NCI-H345 (cell line): ENCODE measurements around the gene PCBP3.
"Not testable (repeated sequence)": the region's sequence is repeated elsewhere in the genome, so short reads cannot be mapped to it uniquely, and the experiment has no call there.

Source experiments
- DNase-seq: peaks from one replicate; lab custom pipeline; 2025; lab: John Stamatoyannopoulos, UW

PCBP3 gene

GRCh38 chr21:45643021-45643980, at the start of gene PCBP3:
TSS of gene PCBP3 (plus strand) at chr21:45643725. CDS start at chr21:45850086, 206,361 bp downstream.
- peak; percentile 98 for DNase-seq

- no peak for DNase-seq
Measured at GRCh38 chr21:45594721-45595489, 48.6 kb upstream of the PCBP3 start.

- no peak for DNase-seq
Measured at GRCh38 chr21:45595574-45596295, 47.8 kb upstream of the PCBP3 start.

GRCh38 chr21:45596704-45597318, 46.7 kb upstream of the PCBP3 start:
- DNase-seq = peak; percentile 73

DNA sequence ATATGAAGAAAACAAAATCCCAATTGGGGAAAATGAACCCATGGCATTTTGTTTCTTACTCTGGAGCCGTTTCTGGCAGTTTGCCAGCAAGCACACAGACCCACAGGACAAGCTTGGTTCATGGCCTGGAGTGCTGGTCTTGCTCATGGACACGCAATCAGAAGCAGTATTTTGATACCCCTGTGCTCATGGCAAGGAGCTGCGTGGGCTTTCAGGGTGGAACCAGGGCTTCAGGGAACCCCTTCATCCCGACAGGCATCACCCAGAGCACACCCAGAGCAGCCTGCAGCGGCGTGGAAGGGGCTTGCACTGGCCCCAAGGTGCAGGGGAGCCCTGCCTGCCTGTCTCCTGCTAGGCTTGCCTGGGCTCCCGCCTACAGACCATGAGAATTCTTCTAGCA, 45.4 kb upstream of the PCBP3 start:
- DNase-seq = no peak

- DNase-seq = no peak
Measured at GRCh38 chr21:45598666-45599065, 44.9 kb upstream of the PCBP3 start.

DNA sequence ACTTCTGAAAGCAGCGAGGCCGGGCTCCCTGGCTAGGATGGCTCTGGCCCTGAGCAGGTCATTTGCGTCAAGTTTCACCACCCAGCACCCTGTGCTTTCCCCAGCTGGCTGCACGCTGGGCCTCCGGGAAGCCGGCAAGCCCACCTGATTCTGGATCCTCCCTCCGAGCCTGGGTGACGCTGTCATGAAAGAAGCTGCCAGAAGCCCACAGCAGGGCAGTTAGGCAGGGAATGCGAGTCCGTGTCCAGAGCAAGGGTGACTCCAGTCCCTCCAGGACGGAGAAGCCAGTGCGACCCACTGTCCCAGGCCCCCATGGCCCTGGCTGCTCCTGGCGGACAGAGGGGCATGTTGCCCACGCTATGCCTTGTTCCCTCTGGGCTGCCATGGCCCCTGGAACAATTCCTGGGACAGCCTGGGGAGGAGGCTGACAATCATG, 44.4 kb upstream of the PCBP3 start:
- no peak for DNase-seq

DNA sequence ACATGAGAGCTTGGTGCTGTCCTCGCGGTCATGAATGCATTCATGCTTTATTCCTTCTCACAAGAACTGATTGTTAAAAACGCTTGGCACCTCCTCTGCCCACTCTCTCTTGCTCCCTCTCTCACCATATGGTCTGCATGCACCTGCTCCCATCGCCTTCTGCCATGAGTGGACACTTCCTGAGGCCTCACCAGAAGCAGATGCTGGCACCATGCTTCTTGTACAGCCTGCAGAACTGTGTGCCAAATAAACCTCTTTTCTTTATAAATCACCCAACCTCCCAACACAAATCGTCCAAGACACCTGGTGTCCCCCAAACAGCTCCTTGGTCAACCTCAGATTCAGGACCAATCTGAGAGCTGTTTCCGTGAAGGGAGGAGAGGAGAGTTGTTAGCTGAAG, 43.3 kb upstream of the PCBP3 start:
- no peak for DNase-seq

- no peak for DNase-seq
Measured at GRCh38 chr21:45601551-45601950, 42.0 kb upstream of the PCBP3 start.

DNA sequence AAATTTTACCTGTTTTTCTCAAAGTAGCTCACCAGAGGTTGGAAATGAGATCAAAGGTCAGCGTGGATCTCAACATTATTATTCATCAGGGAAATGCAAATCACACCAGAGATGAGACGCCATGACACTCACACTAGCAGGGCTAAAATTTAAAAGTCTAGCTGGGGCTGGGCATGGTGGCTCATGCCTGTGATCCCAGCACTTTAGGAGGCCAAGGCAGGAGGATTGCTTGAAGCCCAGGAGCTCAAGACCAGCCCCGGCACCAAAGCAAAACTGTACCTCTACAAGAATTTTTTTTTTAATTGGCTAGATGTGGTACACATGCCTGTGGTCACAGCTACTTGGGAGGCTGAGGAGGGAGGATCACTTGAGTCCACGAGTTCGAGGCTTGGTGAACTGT, 41.4 kb upstream of the PCBP3 start:
- DNase-seq = no peak

GRCh38 chr21:45603481-45603880, 40.0 kb upstream of the PCBP3 start:
- DNase-seq = no peak

DNA sequence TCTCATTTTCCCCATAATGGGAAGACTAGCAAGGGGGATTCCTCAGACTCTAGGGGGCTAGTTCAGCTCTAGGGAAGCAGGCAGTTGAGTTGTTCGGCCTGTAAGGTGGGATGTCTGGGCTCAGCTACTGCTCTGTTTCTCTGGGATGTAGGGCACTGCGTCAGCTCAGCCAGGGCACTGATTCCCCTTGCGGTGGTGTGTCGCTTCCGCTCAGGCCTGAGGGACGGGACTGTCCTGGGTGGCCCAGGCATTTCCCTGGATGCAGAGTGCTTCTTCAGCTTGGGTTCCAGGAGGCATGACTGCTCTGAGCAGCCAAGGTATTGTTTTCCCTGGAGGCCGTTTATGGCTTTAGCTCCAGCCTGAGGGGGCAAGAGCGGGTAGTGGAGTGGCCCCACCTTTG, 38.8 kb upstream of the PCBP3 start:
- not testable (repeated sequence) for DNase-seq

- DNase-seq = no peak
Measured at GRCh38 chr21:45607021-45607908, 36.3 kb upstream of the PCBP3 start.

GRCh38 chr21:45607909-45608295, 35.6 kb upstream of the PCBP3 start:
- no peak for DNase-seq

DNA sequence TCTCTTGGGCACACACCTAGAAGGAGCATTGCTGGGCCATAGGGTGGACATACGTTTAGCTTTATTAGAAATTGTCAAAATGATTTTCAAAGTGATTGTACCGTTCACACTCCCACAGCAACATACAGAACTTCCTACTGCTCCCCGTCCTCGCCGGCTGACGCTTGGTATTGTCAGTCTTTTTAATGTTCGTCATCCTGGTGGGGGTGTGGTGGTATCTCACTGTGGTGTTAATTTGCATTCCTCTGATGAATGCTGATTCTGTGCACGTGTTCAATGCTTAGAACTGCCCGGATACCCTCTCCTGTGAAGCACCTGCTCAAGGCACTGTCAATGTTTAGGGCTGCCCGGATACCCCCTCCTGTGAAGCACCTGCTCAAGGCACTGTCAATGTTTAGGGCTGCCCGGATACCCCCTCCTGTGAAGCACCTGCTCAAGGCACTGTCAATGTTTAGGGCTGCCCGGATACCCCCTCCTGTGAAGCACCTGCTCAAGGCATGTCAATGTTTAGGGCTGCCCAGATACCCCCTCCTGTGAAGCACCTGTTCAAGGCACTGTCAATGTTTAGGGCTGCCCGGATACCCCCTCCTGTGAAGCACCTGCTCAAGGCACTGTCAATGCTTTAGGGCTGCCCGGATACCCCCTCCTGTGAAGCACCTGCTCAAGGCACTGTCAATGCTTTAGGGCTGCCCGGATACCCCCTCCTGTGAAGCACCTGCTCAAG, 34.6 kb upstream of the PCBP3 start:
- DNase-seq = peak; percentile 16

- DNase-seq = peak; percentile 58
Measured at GRCh38 chr21:45609616-45610015, 33.9 kb upstream of the PCBP3 start.

- DNase-seq = no peak
Measured at GRCh38 chr21:45611296-45611695, 32.2 kb upstream of the PCBP3 start.

DNA sequence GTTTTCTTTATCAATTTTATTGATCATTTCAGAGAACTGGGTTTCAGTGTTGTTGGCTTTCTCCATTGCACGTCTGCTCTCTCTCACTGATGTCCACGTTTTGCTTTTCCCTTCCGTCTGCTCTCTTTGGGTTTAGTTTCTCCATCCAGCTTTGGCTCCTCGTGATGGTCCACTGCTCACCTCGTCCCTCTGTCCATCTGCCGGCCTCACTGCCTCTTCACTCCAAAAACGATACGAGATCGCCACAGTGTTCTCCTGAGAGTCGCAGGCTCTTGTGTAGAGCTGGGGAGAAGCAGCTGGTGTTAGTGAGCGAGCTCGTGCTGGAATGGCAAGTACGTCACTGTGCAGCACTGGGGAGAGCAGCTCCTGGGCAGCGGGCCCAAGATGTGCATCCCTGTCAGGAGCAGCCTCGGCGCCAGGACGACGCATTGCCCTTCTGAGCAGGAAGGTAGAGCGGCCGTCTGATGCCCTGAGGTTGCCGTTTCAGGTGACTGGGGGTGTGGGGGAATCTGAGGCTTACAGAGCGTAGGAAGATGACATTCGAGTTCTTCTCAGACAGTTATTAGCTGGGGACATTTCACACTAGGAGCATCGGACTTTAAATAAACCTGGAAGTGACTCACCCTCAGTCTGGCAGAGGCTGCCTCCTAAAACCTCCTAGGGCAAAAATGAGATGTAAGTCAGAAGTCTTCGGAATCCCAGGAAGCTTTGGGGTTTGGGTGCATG, 31.4 kb upstream of the PCBP3 start:
- DNase-seq = no peak

GRCh38 chr21:45612665-45613019, 30.9 kb upstream of the PCBP3 start:
- DNase-seq = not testable (repeated sequence)

DNA sequence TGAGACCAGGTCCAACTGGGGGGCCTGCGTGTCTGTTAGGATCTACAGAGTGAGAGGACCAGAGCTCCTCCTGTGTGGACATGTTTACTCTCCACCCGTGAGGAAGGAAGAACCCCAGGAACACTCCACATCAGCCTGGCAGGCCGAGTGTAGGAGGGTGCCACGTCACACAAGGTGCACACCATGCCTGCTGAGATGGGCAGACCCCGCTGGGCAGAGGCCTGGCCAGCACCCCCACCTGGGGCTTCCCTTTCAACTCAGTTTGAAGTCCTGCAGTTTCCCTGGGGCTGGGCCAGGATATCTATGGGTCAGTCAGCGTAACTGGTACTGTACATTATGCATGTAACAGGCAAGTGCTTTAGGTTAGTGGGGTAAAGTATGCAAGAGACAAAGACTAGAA, 30.1 kb upstream of the PCBP3 start:
- no peak for DNase-seq
